GM21528 (cell line): ENCODE data around the gene IGSF6.
"Not testable (repeated sequence)": the region's sequence is repeated elsewhere in the genome, so short reads cannot be mapped to it uniquely, and the experiment has no call there.

Source experiments
- ATAC-seq: cut with Tn5 transposase; IDR thresholded peaks from one replicate; pipeline ENCODE4 v1.9.1; 2021; ENCODE audit warnings: mild to moderate bottlenecking, moderate library complexity; ENCODE audit not compliant: unreplicated experiment, low FRiP score

The IGSF6 gene

DNA sequence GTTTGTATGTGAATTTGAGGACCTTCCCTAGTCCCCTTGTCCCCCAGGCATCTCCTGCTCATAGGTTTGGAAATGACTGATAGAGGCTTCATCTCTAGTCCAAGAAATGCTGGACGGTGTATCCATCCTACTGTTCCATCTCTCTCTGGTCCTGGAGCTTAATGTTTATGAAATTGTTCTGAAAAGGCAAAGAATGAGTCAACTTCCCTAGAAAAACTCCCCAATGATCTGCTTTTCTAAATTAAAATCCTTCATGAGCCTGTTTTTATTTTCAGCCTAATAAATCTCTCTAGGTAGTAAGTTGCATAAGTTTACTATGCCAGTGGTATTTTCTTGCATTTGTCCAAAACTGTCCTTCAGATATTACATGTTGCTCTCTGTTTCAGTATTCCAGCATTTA is 2.1 kb upstream of the IGSF6 start:
- ATAC-seq, result no peak

DNA sequence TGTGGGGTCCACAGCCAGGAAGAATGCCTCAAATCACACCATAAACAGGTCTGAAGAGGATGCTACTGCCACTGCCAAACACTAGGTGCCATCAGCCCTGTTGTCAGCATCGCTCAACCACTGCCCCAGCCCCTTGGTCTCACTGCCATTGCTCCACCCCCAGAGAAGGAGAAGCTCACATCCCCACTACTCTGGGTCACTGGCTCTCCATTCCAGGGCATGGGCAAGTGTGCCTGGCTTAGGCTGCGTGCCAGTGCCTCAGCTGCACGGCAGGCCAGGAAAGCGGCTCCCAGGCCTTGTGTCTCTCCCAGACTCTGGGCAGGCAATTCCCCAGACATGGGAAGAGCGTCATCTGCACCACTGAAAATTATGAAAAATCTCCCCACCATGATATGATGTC is 1.2 kb upstream of the IGSF6 start:
- ATAC-seq, result no peak

DNA sequence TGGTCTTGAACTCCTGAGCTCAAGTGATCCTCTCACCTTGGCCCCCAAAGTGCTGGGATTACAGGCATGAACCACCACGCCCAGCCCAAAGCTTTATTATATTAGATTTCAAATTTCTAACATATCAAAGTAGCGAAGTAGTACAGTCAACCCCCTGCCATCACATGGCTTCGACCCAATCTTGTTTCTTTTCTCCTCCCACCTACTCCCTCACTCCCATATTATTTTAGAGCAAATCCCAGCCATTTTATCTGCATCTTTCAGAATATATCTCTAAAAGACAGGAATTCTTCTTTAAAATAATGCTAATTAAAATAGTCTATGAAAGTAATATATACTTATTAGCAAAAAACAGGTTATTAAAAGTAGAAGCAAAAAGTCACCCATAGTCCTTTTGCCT is 893 bp downstream of the IGSF6 start:
- no peak for ATAC-seq

DNA sequence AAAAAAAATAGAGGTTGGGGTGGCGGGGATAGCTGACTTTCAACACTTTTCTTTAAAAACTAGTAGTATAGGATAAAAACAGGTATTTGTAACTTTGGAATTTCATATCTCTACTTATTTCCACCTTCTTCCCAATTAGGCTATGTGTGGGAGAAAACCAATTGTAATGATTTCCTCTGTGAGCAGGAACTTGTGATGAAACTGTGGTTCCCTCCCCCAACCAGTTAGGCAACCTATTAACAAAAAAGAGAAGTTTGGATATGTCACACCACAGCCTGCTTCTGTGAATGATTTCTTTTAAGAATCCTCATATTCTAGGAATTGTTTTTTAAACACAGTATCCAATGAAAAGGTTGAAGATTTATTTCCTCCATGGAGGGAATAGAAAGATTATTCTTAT is 1.9 kb downstream of the IGSF6 start:
- no peak for ATAC-seq

DNA sequence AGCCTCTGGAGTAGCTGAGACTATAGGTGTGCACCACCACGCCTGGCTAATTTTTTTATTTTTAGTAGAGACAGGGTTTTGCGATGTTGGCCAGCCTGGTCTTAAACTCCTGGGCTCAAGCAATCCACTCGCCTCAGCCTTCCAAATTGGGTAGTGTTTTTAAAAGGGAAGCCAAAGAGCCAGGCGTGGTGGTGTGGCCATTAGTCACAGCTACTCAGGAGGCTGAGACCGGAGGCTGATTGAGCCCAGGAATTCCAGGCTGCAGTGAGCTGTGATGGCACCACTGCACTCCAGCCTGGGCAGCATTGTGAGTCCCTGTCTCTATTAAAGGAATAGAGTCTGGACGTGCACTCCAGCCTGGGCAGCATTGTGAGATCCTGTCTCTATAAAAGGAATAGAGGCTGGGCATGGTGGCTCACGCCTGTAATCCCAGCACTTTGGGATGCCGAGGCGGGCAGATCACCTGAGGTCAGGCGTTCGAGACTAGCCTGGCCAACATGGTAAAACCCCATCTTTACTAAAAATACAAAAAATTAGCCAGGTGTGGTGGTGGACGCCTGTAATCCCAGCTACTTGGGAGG is 2.5 kb downstream of the IGSF6 start:
- not testable (repeated sequence) for ATAC-seq

DNA sequence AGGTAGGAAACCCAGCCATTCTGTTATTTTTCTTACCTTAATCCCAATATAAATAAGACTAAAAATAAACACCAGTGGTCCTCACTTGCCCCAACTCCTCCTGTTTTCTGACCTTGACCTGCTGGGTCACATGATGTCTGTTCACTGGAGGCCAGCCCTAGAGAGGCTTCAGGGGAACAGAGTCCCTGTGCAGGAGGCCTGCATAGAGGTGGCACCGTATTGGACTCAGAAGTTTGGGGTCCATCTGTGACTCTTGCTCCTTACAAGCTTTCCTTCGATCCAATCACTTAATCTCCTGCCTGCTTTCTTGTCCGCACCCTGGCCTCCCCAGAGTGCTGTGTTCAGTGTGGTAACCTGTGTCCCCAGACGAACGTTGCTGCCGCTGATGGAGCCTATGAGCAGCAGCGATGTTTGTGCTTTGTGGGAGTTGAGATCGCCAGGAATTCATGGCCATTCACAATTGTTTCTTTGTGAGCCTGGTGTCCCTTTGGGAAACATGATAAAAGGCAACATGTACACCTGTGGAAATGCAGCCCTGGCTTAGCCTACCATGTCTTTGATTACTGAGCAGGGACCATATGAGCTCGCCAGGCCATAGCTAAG is 4.7 kb downstream of the IGSF6 start:
- ATAC-seq, result peak; percentile 6

DNA sequence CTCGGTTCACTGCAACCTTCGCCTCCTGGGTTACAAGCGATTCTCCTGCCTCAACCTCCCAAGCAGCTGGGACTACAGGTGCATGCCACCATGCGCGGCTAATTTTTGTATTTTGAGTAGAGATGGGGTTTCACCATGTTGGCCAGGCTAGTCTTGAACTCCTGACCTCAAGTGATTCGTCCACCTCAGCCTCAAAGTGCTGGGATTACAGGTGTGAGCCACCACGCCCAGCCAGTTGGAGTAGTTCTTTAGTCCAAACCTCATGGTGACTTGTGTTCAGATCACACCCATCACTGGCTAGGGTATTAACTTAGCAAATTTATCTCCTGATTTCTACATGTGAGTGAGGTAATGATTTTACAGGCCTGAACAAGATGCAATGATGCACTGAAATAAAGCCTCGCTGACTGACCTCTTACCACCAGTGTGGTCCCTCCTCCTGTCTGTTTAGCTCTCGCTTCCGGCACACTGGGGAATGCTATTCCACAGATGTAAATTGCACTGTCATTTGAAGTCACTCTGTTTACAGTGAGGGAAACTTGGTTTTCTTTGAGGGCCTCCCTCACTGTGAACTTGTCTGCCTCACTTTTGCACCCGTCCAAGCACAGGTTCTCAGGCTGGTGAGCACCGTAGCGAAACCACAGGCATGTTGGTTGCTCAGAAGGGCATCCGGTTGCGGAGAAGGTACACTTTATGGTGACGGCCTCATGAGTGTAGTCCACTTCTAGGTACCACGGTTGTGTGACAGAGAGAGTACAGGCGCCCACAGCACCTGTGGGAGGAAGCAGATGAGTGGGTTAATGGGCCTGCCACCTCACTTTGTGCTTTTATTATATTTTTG is 5.5 kb downstream of the IGSF6 start:
- peak; percentile 87 for ATAC-seq

DNA sequence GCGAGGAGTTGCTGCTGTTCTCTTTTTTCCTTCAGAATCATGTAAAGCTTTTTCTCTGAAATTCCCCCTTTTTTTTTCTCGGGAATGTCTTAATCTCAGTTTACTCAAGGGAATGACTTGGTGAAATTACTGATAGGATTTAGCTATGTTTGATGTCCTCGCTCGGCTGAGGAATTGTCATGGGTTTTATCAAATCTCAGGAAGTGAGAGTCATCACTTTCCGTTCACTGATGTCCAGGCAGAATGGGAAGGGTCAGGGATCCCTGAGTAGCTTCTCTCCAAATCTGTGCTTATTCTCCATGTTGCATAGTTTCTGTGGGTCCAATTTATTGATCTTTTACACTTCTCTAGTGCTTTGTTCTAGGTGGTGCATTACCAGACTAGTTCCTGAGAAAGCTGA is 6.3 kb downstream of the IGSF6 start:
- no peak for ATAC-seq

DNA sequence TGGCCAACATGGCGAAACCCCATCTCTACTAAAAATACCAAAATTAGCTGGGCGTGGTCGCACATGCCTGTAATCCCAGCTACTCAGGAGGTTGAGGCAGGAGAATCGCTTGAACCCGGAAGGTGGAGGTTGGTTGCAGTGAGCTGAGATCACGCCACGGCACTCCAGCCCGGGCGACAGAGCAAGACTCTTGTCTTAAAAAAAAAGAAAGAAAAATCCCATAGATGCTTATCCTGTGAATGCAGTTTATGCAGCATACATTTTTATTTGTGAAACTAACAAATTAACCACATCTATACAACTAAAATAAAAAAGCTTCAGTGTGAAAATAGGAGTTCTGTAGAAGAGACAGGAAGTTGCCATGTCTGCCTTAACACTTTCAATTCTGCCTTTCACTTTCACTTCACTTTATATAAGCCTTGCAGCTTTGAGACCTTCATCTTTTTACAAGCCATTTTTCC is 7.1 kb downstream of the IGSF6 start:
- peak; percentile 38 for ATAC-seq

DNA sequence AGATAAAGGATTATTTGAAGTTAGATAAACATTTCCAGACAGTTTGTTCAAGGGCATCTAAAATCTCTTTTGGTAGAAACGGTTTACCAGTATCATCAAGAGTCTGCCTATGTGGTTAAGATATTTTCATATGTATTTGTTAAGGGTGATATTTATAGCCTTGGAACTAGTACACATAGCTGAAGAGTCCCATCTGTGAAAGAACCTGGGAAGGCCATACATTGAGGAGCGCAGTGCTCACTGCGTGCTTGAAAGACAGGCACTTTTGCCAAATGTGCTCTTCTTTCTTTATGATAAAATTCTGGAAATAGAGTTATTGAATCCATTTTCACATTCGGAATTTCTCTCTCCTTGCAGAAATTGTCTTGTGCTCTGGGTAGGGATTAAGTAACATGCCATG is 7.7 kb downstream of the IGSF6 start:
- no peak for ATAC-seq

DNA sequence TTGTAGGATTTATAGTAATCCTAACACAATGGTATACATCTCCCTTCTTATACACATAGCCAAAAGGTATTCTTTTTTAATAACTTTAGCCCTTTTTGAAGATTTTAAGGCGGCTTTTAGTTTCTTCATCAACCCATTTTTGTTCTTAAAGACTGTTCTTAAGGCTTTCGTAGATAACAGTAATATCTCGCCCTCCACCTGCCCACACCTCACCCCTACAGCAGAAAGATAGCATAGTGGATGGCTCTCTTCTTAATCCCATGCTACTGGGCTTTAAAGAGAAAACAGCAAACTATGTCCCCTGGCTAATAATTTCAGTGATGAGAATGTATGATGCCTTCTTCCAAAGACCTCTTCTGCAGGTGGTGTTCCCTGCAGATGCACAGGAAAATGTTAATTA is 8.6 kb downstream of the IGSF6 start:
- no peak for ATAC-seq

DNA sequence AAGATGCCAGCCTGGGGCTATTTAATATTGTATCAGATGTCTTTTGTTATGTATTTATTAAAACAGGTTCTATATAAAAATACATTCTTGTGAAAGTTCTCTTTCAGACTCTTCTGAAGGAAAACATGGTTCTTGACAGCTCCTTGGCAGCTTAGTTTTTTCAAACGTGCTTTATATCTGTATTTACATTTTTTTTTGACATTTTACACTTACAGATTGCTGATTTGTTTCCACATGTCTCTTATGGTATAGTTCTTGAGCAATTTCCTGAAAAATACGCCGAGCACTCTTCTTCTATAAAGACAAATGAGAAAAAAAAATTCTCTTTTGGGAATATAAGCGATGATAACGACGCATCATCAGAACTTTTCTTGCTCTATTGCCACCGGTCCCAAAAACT is 9.5 kb downstream of the IGSF6 start:
- no peak for ATAC-seq

DNA sequence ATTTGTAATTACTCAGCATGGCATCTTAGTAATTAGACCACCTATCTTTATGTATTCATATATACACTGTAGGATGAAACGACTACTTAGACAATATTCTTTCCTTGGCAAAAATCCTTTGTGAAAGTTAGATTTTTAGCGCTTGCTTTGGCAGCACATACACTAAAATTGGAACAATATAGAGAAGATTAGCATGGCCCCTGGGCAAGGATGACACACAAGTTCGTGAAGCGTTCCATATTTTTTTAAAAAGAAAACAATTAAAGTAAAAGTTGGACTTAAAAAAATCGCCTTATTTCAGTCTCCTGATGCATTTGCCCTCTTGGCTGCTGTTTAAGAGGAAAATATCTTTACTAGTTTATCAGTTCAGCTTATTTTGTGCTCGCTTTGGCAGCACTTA is 10.5 kb downstream of the IGSF6 start:
- no peak for ATAC-seq

DNA sequence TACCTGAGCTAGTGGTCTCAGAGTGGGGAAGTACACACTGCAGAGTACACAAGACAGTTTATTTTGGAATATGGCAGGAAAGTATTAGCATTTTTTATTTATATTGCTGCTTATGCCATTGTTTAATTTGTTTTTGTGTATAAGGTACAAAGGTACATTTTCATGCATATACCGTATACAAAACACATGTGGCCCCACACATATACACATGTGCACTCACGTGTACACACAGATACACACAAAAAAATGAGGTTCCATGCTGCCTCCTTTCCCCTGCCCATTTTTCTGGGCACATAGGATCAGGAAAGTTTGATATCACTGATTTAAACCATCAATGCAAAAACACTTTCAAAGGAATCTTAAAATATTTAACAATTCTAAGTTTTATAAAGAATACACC is 12.9 kb downstream of the IGSF6 start:
- no peak for ATAC-seq

DNA sequence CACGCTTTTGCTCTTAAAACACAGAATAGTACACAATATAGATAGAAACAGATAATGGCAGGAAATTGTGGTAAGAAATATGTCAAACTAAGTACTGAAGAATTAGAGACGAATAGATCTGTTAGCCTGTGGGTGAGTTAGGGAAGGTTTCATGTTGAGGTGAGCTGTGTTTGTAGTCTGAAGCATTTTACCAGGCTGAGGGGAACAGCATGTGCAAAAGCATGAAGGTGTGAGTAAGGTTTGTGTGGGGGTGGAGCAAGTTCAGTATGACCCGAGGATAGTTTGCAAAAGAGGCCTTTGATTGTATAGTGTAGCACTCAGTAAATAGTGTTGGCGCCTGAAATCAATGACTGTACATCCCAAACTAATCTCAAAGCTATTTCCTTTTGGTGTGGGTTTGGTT is 13.8 kb downstream of the IGSF6 start:
- ATAC-seq, result no peak

DNA sequence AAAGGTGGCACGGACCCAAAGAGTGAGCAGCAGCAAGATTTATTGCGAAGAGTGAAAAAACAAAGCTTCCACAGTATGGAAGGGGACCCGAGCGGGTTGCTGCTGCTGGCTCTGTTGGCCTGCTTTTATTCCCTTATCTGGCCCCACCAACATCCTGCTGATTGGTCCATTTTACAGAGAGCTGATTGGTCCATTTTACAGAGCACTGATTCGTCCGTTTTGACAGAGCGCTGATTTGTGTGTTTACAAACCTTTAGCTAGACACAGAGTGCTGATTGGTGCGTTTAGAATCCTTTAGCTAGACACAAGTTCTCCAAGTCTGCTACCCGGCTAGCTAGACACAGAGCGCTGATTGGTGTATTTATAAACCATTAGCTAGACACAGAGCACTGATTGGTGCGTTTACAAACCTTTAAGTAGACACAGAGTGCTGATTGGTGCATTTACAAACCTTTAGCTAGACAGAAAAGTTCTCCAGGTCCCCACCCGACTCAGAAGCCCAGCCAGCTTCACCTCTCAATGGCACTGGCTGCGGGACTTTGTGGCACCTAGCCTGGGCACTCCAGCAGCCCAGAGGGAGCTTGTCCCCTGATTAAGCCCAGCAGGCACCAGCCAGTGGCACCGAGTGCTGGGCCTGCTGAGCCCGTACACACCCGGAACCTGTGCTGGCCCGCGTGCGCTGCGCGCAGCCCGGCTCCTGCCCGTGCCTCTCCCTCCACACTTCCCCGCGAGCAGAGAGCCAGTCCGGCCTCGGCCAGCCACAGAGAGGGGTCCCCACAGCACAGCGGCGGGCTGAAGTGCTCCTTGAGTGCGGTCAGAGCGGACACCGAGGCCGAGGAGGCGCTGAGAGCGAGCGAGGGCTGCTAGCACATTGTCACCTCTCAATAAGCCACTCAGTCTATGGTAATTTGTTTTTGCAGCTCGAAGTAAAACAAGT is 15.1 kb downstream of the IGSF6 start:
- no peak for ATAC-seq

DNA sequence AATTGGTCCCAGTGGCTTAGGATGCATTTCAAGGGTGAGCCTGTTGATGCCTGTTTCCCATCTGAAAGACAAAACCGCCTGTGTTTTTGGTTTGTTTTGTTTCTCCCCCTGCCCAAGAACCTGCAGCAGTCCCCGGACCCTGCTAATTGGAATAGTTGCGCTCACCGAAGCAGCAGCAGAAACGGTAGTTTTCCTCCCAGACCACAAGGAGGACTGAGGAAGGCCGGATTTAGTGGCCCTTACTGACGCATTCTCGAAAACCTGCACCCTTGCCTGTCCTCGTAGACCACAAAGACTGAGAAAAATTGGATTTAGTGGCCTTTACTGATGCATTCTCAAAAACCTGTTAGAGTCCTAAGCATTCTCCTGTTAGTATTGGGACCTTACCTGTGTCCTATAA is 16.7 kb downstream of the IGSF6 start:
- ATAC-seq, result not testable (repeated sequence)

DNA sequence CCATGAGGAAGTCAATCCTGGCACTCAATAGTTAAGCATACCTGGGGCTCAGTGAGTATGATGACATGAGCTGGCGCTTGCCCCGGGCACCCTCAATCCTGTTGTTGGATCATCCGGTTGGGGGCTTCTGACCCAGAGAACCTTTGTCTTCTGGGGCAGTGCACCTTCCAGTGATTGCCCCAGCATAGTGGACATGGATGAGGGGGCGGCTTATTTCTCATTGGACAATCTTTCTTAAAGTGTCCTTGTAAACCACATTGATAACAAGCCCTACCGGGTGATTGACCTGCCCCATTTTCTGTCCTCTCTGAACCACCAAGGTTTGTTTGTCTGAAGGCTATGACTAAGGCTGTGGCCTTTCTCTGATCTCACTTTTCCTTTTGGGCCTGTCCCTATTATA is 18.2 kb downstream of the IGSF6 start:
- ATAC-seq, result no peak

DNA sequence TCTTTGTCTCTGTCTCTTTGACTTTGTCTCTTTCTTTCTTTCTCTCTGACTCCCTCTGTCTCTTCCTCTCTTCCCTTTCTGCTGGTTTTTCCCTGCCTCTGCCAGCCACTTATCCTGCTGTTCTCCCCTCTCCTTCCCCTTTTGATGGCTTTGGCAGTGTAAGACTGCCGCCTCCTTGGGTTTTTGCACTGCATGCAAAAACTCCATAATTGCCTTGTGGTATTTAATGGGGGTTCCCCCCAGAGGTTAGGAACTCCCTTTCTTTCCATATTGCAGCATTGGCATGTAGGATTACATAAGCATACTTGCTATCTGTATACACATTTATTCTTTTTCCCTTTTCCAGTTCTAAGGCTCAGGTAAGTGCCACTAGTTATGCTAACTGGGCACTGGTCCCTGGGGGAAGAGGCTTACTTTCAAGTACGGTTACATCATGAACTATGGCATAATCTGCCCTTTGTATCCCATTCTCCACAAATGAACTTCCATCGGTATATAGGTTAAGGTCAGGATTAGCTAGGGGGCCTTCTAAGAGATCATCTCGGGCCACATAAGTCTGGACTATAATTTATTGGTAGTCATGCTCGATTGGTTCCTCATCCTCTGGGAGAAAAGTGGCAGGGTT is 20.3 kb downstream of the IGSF6 start:
- not testable (repeated sequence) for ATAC-seq

DNA sequence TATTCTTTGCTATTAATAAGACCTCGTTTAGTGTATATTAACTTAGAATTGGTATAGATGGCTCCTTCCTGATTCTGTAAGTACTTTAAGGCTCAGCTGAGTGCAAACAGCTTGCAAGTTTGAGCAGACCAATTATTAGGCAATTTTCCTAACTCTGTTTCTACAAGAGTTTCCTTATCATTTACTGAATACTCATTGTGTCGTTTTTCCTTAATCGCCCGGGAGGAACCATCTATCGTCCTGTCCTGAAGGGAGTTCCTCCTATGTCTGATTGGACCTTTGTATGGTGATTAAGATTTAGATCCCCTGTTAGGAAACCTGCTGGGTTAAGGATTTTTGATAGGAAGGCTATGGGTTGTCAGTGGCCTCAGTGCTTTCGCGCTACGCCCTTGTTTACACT is 21.0 kb downstream of the IGSF6 start:
- ATAC-seq, result not testable (repeated sequence)
